ENCODE data around the gene CCRL2.
"Not testable (repeated sequence)": the region's sequence is repeated elsewhere in the genome, so short reads cannot be mapped to it uniquely, and the experiment has no call there.

CCRL2 gene

DNA sequence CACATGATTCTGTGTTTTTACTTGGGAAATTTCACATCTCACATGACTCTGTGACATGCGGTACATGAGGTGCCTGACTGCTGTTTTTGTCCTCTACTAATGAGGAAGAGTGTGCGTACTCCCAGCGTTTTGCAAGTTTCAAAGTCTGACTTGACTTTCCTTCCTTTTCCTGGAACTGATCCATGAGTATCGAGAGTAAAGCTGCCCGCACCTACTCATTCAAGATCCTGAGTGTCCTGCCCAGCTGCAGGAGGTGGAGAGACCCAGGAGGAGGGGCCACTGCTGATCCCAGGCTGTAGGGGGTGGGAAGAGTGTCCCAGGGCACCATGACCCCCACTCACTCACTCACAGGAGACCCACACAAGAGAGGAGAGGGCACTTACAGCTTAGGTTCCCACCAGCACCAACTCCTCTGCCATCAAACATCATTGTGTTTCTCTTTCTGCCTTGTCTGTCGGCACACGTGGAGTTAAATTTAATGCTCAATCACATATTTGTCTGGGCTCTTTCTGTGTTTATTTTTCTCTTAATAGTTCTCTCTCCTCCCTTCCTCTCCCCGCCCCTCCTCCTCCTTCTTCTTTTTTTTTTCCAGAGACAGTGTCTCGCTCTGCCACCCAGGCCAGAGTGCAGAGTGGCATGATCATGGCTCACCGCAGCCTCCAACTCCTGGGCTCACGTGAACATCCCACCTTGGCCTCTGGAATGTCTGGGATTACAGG, 1.6 kb upstream of the CCRL2 start:
- no peak for DNase-seq (ENCODE audit: low read depth)

DNA sequence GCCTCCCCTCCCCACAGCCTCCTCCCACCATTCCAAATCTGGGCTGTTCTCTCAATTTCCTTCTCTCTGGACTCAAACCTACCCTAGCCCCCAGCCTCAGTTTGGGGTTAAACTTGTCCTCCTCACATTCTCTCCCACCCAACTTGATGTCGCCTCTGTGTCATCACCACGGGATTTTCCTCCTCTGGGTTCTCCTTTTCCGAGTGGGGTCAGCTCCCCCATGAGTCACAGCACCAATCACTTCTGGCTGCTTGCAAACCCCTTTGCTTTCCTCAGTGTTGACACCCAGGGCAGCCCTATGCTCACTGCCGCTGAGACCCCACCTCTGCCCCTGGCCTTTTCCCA, 644 bp upstream of the CCRL2 start:
- DNase-seq (ENCODE audit: low read depth): no peak

DNA sequence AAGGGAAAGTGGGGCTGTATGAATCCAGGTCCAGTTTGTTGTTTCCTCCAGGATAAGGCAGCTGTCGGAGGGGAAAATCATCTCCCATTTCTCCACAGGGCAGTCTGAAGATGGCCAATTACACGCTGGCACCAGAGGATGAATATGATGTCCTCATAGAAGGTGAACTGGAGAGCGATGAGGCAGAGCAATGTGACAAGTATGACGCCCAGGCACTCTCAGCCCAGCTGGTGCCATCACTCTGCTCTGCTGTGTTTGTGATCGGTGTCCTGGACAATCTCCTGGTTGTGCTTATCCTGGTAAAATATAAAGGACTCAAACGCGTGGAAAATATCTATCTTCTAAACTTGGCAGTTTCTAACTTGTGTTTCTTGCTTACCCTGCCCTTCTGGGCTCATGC, 911 bp downstream of the CCRL2 start:
- DNase-seq (ENCODE audit: low read depth): no peak

DNA sequence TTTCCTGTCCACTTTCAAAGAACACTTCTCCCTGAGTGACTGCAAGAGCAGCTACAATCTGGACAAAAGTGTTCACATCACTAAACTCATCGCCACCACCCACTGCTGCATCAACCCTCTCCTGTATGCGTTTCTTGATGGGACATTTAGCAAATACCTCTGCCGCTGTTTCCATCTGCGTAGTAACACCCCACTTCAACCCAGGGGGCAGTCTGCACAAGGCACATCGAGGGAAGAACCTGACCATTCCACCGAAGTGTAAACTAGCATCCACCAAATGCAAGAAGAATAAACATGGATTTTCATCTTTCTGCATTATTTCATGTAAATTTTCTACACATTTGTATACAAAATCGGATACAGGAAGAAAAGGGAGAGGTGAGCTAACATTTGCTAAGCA, 1.8 kb downstream of the CCRL2 start:
- DNase-seq (ENCODE audit: low read depth): no peak

DNA sequence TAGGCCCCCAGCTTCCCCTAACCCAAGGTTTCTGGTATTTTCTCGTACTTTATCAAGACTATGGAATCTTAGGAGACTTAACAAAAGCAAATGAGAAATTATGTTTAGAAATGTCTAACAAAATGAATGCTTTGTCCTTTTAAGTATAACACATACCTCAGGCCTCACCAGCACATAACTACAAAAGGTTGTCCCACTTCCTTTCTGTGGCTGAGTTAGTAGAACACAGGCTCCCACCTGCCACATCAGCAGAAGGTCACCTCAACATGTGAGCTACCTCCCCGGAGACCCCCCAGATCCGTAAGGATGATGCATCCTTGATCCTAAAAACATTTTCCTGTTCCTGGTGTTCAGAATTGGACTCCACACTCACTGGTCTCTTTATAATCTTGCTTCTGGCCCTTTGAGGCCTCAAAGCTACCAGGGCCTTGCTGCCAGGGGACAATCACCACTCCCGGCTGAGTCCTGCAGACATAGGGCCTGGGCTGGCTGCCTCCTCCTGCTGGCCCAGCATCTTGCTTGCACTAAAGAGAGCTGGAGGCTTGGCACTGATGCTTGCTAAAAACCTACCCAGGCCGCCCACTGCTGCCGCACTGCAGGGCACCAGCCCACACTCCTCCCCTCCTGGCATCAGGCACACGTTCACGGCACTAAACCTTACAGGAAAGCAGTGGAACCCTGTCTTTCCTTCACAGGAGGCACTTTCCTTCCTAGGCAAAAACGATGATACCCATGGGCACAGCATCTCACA, 2.9 kb downstream of the CCRL2 start:
- DNase-seq (ENCODE audit: low read depth): no peak

DNA sequence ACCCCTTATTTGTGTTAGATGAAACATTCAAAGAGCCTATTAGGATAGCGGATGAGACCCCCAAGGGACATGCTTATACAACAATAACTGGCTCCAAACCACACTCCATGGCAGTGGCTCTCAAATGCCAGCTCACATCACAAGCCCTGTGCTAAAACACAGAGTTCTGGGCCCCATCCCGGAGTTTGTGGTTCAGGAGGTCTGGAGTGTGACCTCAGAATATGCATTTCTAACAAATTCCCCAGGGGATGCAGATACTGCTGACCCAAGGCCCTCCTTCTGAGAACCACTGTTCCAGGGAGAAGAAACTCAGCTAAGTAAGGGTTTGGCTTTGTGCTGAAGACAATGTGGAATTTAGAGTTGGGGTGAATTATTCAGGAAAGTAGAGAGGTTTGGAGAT, 3.6 kb downstream of the CCRL2 start:
- no peak for DNase-seq (ENCODE audit: low read depth)

DNA sequence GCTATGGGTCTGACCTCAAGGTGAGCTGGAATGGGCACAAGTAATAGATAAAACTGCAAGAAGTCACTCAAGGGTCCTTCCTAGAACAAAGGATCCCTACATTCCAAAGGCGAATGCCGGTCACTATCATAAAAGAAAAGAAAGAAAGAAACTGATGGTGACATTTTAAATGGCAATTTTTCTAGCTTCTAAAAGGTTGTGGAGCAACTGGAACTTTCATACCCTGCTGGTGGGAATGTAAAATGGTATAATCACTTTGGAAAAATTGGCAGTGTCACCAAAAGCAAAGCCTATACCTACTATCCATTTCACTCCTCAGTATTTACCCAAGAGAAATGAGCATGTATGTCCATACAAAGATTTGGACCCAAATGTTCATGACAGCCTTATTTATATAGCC, 4.2 kb downstream of the CCRL2 start:
- no peak for DNase-seq (ENCODE audit: low read depth)

DNA sequence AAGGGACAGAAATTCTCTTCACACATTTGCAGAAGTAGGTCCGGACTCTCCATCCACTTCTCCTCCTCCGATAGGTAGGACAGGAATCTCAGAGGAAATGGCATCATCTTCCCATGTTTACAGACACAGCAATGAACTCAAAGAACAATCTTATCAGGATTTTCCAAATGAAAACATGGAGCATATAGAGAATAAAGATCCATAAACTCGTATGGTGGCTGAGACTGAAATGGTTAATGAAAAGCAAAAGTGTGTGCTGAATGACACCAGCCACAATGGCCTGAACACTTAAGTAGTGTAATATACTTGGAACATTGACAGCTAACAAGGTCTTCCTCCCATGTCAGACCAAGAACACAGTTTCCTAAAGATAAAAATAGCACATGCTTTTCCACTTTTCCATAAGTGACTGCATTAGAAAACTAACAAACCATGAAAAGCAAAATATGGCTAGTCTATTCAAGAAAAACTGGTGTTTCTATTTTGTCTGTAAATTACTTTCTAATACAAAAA, 5.8 kb downstream of the CCRL2 start:
- DNase-seq (ENCODE audit: low read depth): no peak

DNA sequence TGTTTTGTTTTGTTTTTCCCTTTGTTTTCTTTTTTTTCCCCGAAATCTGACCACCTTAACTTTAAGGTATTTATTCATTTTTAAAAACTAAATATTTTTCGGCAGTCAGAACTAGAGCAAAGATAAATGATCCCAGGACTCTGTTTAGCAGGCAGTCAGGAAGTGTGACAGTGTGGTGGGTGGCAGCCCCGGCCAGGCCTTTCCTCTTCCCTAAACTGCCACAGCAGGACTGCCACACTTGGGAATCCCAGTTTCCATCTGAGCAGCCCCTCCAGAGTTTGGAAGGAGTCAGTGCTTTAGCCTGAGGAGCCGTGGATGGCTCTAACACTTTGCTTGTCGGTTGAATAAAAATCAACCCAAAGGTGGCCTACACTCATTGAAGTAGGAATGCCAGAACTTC, 6.9 kb downstream of the CCRL2 start:
- no peak for DNase-seq (ENCODE audit: low read depth)

DNA sequence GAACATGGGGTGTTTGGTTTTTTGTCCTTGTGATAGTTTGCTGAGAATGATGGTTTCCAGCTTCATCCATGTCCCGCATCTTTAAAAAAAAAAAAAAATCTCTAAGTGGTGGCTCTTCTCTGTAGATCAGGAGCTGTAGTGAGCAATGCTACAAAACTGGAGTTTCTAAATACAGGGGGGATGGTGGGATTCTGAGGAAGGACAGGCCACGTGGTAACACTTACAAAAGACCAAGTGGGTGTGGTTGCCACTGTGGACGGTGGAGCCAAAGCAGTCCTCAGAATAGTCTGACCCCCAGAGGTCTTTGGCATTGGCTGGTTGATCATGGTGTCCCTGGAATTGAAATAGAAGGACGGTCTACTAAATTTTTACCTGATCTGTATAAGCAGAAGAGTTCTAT, 7.7 kb downstream of the CCRL2 start:
- no peak for DNase-seq (ENCODE audit: low read depth)

DNA sequence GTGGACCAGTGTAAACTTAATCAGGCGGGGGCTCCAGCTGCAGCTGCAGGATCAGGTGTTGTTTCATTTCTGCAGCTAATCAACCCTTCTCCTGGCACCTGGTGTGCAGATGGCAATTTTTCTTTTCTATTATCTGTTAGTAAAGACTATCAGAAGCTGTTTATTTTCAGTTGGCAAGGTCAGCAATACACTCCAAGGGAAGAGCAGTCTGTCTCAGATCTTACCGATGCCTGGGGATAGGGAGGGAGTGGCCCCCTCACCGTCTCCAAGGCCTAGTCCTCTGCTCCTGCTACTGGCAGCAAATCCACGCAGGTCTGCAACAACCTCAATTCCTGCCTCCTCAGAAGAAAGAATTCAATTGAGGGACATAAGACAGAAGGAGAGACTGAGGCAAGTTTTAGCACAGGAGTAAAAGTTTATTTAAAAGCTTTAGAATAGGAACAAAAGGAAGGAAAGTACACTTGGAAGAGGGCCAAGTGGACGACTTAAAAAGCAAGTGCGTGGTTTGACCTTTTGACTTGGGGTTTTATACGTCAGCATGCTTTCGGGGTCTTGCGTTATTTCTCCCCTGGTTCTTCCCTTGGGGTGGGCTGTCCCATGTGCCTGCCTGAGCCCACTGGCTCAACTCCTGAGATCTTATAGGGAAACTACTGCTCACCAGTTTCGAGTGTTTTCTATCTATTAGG, 9.2 kb downstream of the CCRL2 start:
- DNase-seq (ENCODE audit: low read depth): no peak

DNA sequence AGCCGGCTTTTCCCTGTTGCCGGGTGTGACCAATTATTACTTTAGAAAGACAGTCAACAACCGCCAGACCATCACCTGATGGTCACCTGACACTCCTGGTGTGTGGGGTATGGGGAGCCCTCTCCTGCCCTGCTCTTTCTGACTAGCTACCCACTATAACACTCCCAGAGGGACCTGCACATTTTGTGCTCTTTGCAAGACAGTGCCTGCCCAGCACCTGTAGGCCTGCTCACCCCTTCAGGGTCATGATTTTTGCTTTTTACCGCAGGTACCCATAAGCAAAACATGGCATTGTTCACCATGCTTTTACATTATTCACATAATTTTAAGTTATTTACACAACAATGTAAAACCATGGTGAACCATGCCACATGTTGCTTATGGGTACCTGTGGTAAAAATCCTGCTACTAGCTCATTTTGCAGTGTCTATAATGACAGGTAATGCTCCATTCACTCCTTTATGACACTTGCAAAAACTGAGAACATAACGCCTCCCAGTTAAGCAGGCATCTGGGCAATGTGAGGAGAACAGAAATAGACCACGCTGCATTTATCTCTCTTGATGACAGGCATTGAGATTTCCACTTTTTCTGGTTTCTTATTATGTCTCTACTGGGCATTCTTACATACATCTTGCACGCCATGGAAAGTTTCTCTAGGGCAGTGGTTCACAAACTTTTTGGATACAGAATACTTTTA, 9.9 kb downstream of the CCRL2 start:
- DNase-seq (ENCODE audit: low read depth): no peak

DNA sequence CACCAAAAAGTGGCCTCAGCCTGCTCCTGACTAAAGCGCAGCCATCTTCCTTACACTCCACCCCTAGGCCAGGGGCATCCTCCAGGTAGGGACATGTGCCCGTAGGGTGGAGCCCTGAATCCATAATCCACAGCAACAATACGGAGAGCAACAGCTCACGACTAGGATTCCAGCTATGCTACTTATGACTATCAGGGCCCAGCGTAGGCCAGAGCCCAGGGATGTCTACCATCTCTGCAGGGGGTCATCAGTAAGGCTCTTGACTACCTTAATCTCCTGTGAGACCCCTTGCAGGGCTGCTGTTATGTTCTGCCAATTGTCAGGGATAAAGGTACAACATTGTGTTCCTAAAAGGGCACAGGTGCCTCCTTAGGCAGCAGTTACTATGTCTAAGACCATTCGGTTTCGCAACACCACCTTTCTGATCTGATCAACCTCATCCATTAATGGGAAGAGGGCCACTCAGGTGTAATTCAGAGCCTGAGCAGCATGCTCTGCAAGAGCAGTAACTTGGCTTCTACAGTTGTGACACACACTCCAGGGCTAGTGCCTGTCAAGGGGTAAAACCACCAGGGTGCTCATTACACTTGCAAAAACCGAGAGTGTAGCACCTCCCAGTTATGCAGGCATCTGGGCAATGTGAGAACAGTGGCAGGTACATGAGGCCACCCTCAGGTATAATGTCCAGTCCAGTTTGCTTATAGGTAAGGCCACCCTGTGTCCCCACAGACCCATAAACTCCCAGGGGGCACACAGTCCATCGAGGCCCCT, 11.0 kb downstream of the CCRL2 start:
- DNase-seq (ENCODE audit: low read depth): no peak

DNA sequence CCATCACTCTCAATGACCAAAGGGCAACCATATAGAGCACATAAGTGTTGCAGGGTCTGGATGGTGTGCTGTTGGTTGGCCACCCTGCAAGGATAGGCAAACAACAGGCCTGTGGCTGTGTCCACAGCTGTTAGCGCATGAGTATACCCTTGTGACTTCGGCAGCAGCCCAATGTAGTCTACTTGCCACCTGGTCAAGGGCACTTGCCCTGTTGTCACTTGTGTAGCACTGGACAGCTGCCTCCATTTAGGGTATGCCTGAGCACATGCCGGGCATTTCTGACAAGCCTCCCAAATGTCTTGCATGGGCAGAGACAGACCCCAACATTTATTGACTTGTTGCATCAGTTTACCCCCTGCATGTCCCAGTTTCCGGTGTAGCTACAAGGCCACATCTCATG, 12.8 kb downstream of the CCRL2 start:
- no peak for DNase-seq (ENCODE audit: low read depth)

DNA sequence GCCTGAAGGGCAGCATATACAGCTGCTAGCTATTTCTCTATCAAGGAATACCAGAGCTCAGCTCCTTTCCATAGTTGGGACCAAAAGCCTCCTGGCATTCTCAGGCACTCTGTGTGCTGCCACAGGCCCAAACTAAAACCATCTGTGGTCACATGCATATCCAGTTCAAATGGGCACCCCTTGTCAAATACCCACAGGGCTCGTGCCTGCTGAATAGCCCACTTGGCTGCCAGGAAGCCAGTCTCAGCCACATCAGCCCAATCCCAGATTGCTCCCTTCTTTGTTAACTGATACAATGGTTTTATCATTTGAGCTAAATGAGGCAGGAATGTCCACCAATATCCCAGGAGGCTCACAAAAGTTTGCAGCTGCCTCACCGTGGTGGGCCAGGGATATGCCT, 13.9 kb downstream of the CCRL2 start:
- DNase-seq (ENCODE audit: low read depth): no peak

DNA sequence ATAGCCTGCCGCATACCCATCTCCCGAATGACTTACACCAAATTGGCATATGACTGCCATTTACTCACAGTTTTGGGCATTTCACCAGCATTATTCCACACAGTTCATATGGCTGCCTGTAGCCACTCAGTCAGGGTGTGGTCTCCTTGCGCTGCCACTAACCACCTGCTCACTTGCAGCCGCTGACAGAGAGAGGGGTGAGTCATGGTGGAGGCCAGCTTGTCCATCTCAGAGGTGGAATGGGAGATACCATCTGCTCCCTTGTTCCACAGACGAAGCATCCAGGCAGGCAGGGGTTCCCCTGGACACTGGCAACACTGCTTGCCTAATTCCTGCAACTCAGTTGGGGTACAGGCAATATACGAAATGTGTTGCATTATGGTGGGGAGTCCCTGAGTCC, 15.6 kb downstream of the CCRL2 start:
- no peak for DNase-seq (ENCODE audit: low read depth)

DNA sequence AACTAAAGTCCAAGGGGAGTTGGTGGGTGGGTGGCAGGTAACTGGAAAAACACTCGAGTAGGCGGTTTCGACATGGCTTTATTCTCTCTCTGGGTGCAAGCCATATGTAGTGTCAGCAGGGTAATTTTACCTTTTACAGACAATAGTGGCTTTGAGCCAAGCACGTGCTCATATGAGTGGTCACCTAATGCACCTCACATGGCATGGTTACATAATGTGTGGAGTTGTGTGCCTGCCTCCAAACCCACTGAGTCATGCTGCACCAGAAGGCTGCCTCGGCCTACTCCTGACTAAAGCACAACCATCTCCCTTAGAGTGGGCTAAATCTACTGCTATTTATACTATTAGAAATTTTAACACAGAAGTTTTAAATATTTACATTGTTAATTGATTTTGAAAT, 16.5 kb downstream of the CCRL2 start:
- DNase-seq (ENCODE audit: low read depth): no peak

DNA sequence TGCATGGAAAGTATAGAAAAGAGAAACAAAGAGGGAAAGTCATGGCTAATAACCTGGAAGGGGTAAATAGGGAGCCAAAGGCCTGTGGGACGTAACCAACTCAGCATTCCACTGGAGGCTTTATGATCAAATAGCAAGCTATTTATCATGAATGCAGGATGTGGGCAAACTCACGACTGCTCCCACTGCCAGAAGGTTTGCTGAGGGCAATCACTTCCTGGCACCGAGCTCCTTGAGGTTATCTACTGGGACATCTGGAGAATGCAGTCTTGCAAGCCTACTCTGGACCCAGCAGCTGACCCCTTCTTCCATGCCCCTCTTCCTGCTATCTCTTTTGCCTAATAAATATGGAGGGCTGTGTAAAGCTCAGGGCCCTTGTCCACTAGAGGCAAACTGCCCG, 19.4 kb downstream of the CCRL2 start:
- DNase-seq (ENCODE audit: low read depth): peak; percentile 78

DNA sequence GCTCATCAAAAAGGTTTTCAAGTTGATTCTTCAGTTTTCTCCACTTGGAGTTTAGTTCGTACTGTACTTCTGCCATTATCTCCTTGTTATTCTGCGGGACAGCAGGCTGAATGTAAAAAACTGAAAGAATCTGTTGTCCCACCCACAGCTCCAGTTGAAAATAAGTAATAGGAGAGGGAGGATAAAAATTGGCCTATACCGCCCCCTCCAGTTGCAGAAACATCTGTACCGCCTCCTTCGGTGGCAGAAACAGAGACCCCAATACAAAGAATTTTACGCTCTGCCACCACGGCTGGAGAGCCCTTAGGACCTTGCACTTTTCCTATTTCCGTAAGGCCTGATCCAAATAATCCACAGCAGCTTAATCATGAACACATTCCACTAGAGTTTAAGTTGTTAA, 20.3 kb downstream of the CCRL2 start:
- not testable (repeated sequence) for DNase-seq (ENCODE audit: low read depth)

DNA sequence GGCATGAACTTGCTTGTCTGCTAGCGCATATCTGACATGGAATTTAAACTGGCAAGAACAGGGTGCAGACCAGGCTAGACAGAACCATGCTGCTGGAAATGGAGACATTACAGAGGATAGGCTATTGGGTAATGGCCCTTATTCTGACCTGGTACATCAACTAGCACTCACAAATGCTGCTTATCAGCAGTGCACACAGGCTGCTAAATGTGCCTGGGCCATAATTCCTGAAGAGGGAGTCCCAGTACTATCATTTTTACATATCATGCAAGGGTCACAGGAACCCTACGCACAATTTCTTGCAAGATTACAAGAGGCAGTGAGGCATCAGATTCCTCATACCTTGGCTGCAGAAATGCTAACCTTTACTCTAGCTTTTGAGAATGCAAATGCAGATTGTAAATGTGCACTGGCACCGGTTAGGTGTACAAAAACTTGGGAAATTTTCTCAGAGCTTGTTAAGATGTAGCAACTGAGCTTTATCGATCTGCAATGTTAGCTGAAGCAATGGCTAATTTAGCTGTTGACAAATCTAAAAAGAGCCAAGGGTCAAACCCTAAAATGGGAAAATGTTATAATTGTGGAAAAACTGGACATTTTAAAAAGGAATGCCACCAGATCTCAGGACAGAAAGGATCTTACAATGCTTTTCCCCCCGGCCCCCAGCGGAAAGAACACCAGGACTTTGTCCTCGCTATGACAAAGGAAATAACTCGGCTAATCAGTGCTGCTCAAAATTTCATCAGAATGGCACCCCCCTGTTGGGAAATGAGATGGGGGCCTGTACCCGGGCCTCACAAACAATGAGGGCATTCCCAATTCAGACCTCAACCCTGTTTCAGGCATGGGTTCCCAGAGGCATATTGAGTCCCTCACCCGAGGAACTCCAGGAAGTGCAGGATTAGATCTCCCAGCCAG, 21.1 kb downstream of the CCRL2 start:
- no peak for DNase-seq (ENCODE audit: low read depth)

DNA sequence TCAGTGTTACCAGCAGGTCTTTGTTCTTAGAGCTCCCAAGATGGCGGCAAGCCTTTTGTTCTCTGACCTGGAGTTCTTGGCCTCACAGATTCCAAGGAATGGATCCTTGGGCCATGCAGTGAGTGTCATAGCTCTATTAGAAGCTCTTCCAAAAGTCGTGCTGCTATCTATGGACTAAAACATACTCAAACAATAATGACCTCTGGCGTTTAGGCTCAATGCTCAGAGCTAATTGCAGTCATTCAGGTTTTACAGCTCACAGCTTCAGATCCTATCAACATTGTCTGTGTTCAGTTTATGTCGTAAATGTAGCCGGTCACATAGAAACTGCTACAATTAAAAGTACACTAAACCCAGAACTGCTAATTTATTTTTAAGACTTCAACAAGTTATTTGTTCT, 22.2 kb downstream of the CCRL2 start:
- no peak for DNase-seq (ENCODE audit: low read depth)
